Measurements from ENCODE around the gene PKP1. TPM values are rescaled to one million over a fixed set of nuclear protein-coding genes. Genes with fewer than 3 reads are reported as not detected.

The PKP1 gene
- total RNA-seq, 2 experiments from 2014 or later, result not detected

DNA sequence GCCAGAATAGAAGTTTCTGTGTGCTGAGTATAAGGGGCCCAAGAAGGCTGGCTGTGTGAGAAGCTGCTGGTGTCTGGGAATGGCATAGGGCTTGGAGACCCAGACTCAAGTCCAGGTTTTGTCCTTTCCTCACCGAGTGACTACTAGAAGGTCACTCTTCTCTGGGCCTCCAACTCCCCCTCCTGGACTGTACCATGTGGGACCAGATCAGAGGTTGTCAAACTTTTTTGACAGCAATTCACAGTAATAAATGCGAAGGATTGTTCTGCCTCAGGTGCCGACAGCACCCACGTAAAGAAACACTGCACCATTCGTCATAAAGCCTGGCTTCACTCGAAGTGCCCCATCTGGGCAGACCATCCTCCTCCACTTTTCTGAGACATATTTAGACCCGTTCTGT lies 29.0 kb downstream of the PKP1 start:
- Mint-ChIP-seq H3K27me3 (peaks cover 18% of the 10 kb centered on the region), H3K4me1 (no peaks in the 10 kb centered on the region), H3K9me3 (ENCODE audit: low read depth) (no peaks in the 10 kb centered on the region), H3K27ac (no peak overlapping the region), H3K4me3 (no peak overlapping the region), H3K36me3 (ENCODE audit: low read depth) (no peaks in the 10 kb centered on the region)
- DNase-seq (no peak), ATAC-seq (no peak)
- intact Hi-C loops (cut with DNase I, micrococcal nuclease), result no loop called here
- ChIA-PET POLR2A (no interaction called here), CTCF (no interaction called here)

DNA sequence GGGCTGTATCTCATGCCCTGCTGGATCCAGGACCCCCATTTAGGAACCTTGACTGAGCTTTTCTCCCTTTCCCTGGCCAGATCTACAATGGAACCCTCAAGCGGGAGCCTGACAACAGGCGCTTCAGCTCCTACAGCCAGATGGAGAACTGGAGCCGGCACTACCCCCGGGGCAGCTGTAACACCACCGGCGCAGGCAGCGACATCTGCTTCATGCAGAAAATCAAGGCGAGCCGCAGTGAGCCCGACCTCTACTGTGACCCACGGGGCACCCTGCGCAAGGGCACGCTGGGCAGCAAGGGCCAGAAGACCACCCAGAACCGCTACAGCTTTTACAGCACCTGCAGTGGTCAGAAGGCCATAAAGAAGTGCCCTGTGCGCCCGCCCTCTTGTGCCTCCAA lies 29.8 kb downstream of the PKP1 start:
- CTCF ChIA-PET, result no interaction called here

DNA sequence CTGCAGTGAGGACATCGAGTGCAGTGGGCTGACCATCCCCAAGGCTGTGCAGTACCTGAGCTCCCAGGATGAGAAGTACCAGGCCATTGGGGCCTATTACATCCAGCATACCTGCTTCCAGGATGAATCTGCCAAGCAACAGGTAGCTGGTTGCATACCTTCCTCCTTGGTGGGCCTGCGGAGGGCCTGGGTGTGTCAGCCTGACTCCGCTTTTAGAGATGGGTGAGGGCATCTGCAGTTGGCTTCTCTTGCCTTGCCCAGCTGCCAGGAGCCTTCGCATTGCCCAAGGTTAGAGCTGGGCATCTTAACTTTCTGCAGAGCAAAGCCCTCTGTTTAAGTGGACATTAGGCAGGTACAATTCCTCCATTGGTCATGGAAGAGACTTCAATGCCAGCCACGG lies 33.2 kb downstream of the PKP1 start:
- intact Hi-C loops (cut with DNase I, micrococcal nuclease), result no loop called here
- ChIA-PET CTCF (interaction anchor here (0.6 to 0.7 kb wide), 2 partner anchors 43 to 89 kb away, joined by 3 read pairs; no protein-coding TSS in a partner anchor), POLR2A (no interaction called here)
- no peaks in the 10 kb centered on the region for H3K36me3 Mint-ChIP-seq (ENCODE audit: low read depth)
- no peaks in the 10 kb centered on the region for H3K9me3 Mint-ChIP-seq (ENCODE audit: low read depth)
- H3K4me1 Mint-ChIP-seq, result no peaks in the 10 kb centered on the region
- no peak overlapping the region for H3K27ac Mint-ChIP-seq
- no peak for ATAC-seq
- peaks cover 3% of the 10 kb centered on the region for H3K27me3 Mint-ChIP-seq
- no peak for DNase-seq
- H3K4me3 Mint-ChIP-seq, result no peak overlapping the region

More for the DNA sequence above, 29.8 kb downstream of the PKP1 start:
- no peak for ATAC-seq
- H3K4me3 Mint-ChIP-seq, result no peak overlapping the region
- peaks cover 17% of the 10 kb centered on the region for H3K27me3 Mint-ChIP-seq
- no peak overlapping the region for H3K27ac Mint-ChIP-seq
- H3K4me1 Mint-ChIP-seq, result no peaks in the 10 kb centered on the region
- no peaks in the 10 kb centered on the region for H3K9me3 Mint-ChIP-seq (ENCODE audit: low read depth)
- H3K36me3 Mint-ChIP-seq (ENCODE audit: low read depth), result no peaks in the 10 kb centered on the region
- DNase-seq, result no peak
- POLR2A ChIA-PET, result no interaction called here
- intact Hi-C loops (cut with DNase I, micrococcal nuclease), result no loop called here

DNA sequence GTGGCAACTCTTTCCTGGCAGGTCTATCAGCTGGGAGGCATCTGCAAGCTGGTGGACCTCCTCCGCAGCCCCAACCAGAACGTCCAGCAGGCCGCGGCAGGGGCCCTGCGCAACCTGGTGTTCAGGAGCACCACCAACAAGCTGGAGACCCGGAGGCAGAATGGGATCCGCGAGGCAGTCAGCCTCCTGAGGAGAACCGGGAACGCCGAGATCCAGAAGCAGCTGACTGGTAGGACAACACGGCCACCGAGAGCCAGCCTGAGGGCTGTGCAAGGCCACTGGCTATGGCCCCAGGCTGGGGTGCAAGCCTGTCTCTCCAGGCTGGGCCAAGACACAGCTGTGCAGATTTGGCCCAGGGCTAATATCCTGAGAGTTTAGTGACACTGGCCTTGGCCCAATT lies 34.2 kb downstream of the PKP1 start:
- POLR2A ChIA-PET, result no interaction called here
- CTCF ChIA-PET, result interaction anchor here (0.7 to 1.1 kb wide), 3 partner anchors 37 to 93 kb away, joined by 3 to 5 read pairs (median 3); no protein-coding TSS in a partner anchor
- Mint-ChIP-seq H3K9me3 (ENCODE audit: low read depth) (no peaks in the 10 kb centered on the region), H3K36me3 (ENCODE audit: low read depth) (no peaks in the 10 kb centered on the region), H3K27me3 (peaks cover 3% of the 10 kb centered on the region), H3K27ac (no peak overlapping the region), H3K4me1 (no peaks in the 10 kb centered on the region), H3K4me3 (no peak overlapping the region)
- DNase-seq (no peak), ATAC-seq (no peak)
- intact Hi-C loops (cut with DNase I, micrococcal nuclease), result no loop called here

DNA sequence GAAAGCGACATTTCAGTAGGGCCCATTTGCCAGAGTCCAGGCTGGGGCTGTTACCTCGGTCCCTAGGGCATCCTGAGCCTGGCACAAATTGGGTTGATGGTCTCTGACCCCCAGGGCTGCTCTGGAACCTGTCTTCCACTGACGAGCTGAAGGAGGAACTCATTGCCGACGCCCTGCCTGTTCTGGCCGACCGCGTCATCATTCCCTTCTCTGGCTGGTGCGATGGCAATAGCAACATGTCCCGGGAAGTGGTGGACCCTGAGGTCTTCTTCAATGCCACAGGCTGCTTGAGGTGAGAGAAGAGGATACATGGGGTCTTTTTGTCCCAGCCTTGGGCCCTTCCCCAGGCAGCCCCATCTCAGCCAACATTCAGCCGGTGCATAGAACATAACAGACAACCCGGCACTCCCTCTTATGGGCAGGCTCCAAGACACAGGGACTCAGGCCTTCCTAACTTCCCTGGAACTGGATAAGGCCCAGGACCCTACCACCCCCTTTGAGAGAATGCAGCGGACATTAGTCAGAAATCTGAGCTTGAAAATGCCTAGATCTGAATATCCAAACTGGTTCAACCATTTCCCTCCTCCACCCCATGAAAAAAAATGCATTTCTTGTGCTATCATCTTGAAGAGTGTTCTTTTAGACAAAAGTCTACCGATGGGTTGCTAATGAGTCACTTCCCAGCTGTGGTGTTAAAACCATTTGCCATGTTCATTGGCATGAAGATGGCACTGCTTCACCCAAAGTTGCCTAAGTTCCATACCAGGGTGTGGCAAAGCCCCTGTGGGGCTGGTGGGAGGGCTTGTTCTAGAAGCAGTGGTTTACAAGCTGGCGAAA lies 35.4 kb downstream of the PKP1 start:
- no peak for ATAC-seq
- Mint-ChIP-seq H3K4me3 (no peak overlapping the region), H3K9me3 (ENCODE audit: low read depth) (no peaks in the 10 kb centered on the region), H3K27ac (no peak overlapping the region), H3K36me3 (ENCODE audit: low read depth) (no peaks in the 10 kb centered on the region), H3K27me3 (peaks cover 3% of the 10 kb centered on the region), H3K4me1 (no peaks in the 10 kb centered on the region)
- POLR2A ChIA-PET, result no interaction called here
- CTCF ChIA-PET, result interaction anchor here (1.1 kb wide), 1 partner anchor 36 kb away, joined by 5 read pairs; no protein-coding TSS in a partner anchor
- intact Hi-C loops (cut with DNase I, micrococcal nuclease), result no loop called here
- DNase-seq, result no peak

DNA sequence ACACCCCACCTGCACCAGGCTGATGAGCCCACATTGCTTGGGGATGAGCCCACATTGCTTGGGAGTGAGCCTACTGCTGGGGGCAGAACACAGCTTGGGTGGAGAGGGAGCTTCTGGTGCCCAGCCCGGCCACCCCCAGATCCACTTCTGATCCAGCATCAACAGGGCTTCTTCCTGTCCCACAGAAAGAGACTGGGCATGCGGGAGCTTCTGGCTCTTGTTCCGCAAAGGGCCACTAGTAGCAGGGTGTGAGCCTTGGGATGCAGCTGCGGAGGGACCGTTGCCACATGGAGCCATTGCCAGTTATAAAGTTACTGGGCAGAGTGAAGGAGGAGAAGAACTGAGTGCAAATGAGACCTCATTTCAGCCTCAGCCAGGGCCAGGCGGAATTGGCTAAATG lies 36.3 kb downstream of the PKP1 start:
- Mint-ChIP-seq H3K4me1 (no peaks in the 10 kb centered on the region), H3K27me3 (peaks cover 3% of the 10 kb centered on the region), H3K4me3 (no peak overlapping the region), H3K27ac (no peak overlapping the region), H3K9me3 (ENCODE audit: low read depth) (no peaks in the 10 kb centered on the region), H3K36me3 (ENCODE audit: low read depth) (no peaks in the 10 kb centered on the region)
- DNase-seq, result no peak
- CTCF ChIA-PET, result interaction anchor here (0.6 kb wide), 1 partner anchor 31 kb away, joined by 3 read pairs; no protein-coding TSS in a partner anchor
- ATAC-seq, result no peak
- POLR2A ChIA-PET, result no interaction called here
- intact Hi-C loops (cut with DNase I, micrococcal nuclease), result no loop called here

DNA sequence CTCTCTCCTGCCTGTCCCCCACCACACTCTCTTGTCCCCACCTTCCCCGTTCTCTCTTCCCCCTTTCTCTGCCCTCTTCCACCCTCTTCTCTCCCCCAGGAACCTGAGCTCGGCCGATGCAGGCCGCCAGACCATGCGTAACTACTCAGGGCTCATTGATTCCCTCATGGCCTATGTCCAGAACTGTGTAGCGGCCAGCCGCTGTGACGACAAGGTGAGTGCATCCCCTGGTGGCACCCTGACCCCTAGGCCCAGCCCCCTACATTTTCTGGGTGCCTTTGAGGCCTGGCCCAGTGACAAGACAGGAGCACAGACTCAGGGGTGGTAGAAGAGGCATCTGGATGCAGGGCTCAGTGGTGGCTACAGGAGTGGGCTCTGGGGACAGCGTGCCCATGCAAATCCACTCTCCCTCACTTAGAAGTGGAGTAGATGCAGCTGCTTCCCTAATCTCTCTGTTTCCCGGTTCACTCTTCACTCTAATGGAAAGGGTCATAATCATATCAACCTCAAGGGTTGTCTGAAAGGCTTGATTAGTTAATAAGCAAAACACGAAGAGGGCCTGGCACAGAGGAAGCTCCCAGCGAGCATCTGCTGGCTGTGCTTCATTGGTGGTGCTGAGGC lies 37.0 kb downstream of the PKP1 start:
- no peaks in the 10 kb centered on the region for H3K9me3 Mint-ChIP-seq (ENCODE audit: low read depth)
- no peaks in the 10 kb centered on the region for H3K4me1 Mint-ChIP-seq
- no peak overlapping the region for H3K27ac Mint-ChIP-seq
- H3K36me3 Mint-ChIP-seq (ENCODE audit: low read depth), result no peaks in the 10 kb centered on the region
- ChIA-PET CTCF (interaction anchor here (0.6 kb wide), 1 partner anchor 30 kb away, joined by 3 read pairs; no protein-coding TSS in a partner anchor), POLR2A (no interaction called here)
- ATAC-seq (no peak), DNase-seq (no peak)
- intact Hi-C loops (cut with DNase I, micrococcal nuclease), result no loop called here
- peaks cover 3% of the 10 kb centered on the region for H3K27me3 Mint-ChIP-seq
- no peak overlapping the region for H3K4me3 Mint-ChIP-seq

DNA sequence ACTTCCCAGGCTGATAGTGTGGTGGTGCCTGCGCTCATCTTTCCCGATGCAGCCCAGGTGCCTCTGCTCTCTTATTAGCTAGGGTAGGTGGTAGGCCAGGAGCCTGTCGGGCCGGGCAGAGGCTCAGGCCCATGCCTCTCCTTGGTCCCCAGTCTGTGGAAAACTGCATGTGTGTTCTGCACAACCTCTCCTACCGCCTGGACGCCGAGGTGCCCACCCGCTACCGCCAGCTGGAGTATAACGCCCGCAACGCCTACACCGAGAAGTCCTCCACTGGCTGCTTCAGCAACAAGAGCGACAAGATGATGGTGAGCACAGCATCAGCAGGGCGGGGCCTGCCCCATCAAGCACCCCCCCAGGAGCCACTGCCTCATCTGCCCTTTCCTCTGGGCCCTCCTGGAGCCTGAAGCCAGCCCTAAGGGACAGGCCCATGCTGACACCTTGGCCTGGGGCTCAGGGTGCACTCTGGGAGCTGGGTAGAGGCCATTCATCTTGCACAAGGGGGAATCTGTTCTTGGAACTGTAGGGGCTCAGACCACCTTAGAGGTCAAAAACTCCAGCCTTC lies 38.6 kb downstream of the PKP1 start:
- Mint-ChIP-seq H3K4me3 (no peak overlapping the region), H3K27ac (no peak overlapping the region), H3K27me3 (no peaks in the 10 kb centered on the region), H3K9me3 (ENCODE audit: low read depth) (no peaks in the 10 kb centered on the region), H3K4me1 (no peaks in the 10 kb centered on the region), H3K36me3 (ENCODE audit: low read depth) (no peaks in the 10 kb centered on the region)
- intact Hi-C loops (cut with DNase I, micrococcal nuclease), result no loop called here
- ATAC-seq (no peak), DNase-seq (no peak)
- ChIA-PET POLR2A (no interaction called here), CTCF (interaction anchor here (0.7 kb wide), 1 partner anchor 959 kb away, joined by 3 read pairs; no protein-coding TSS in a partner anchor)

DNA sequence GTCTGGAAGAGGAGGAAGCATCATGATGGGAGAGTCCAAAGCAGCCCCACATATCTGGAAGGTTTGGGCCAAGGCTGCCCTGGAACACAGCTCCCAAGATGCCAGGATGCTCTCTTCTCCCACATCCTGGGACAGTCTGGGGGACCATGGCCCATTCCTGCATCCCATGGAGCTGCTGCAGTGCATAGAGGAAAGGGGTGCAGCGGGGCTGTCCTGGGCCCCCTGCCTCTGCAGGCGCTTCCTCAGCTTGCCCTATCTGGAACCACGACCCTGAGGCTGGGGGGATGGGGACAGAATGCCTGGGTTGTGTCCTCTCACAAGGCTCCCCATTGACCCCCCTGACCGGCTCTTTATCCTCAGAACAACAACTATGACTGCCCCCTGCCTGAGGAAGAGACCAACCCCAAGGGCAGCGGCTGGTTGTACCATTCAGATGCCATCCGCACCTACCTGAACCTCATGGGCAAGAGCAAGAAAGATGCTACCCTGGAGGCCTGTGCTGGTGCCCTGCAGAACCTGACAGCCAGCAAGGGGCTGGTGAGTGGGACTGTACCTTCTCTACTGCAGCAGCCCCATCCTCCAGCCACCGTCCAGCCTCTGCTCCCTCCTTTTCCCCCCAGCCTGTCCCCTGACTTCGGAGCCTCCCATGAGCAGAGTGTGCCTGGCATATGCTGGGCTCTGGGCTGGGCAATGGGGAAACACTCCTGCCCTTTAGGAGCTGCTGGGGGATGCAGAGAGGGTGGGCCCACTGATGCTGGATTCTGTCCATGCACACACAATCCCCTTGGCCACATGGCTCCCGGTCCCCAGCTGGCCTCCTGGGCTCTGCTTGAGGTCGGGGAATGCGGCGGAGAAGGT lies 39.6 kb downstream of the PKP1 start:
- Mint-ChIP-seq H3K27ac (no peak overlapping the region), H3K27me3 (no peaks in the 10 kb centered on the region), H3K4me3 (no peak overlapping the region), H3K9me3 (ENCODE audit: low read depth) (no peaks in the 10 kb centered on the region), H3K36me3 (ENCODE audit: low read depth) (no peaks in the 10 kb centered on the region), H3K4me1 (no peaks in the 10 kb centered on the region)
- intact Hi-C loops (cut with DNase I, micrococcal nuclease), result no loop called here
- ChIA-PET CTCF (no interaction called here), POLR2A (no interaction called here)
- DNase-seq, result no peak
- no peak for ATAC-seq

DNA sequence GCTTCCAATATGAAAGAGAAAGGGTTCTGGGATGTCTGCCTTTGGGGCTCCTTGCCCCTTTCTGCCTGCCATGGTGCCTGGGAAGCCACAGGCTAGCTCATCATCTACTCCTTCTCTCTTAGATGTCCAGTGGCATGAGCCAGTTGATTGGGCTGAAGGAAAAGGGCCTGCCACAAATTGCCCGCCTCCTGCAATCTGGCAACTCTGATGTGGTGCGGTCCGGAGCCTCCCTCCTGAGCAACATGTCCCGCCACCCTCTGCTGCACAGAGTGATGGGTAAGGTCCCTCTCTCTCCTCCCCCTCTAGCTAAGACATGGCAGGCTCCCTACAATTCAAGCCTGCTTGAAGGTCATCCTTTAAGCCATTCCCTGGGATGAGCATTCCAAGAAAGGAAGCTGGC lies 41.0 kb downstream of the PKP1 start:
- ChIA-PET CTCF (no interaction called here), POLR2A (no interaction called here)
- no peaks in the 10 kb centered on the region for H3K4me1 Mint-ChIP-seq
- H3K36me3 Mint-ChIP-seq (ENCODE audit: low read depth), result no peaks in the 10 kb centered on the region
- DNase-seq, result no peak
- intact Hi-C loops (cut with DNase I, micrococcal nuclease), result no loop called here
- no peak for ATAC-seq
- H3K4me3 Mint-ChIP-seq, result no peak overlapping the region
- no peak overlapping the region for H3K27ac Mint-ChIP-seq
- no peaks in the 10 kb centered on the region for H3K27me3 Mint-ChIP-seq
- H3K9me3 Mint-ChIP-seq (ENCODE audit: low read depth), result no peaks in the 10 kb centered on the region

DNA sequence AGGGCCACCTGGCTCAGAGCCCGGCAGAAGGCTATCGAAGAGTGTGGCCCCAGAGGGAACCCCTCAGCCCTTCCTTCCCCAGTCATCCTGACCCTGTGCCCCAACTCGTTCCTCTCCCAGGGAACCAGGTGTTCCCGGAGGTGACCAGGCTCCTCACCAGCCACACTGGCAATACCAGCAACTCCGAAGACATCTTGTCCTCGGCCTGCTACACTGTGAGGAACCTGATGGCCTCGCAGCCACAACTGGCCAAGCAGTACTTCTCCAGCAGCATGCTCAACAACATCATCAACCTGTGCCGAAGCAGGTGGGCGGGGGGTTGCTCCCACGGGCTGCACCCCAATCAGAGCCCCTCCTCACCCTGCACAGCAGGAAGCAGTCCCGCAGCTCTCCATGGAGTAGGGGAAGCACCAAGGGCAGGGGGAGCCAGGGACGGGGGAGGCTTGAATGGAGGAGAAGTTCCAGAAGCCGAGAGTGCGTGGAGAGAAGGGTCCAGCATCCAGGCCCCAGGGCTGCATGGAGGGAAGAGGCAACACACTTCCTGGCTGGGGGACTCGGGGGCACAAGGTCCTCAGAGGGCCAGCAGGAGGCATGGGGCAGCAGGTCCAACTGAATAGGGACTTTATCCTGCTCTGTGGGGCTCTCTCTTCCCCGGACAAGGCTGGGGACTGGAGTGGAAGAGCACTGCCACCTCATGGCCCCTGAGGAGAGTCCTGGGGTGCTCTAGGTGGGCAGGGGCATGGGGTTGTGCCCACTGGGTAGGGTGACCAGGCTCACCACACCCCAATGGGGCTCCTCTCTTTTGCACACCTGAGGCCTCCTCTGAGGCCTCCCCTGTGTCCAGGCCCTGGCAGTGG lies 41.7 kb downstream of the PKP1 start:
- ChIA-PET POLR2A (no interaction called here), CTCF (no interaction called here)
- intact Hi-C loops (cut with DNase I, micrococcal nuclease), result no loop called here

More for the DNA sequence above, 41.7 kb downstream of the PKP1 start:
- DNase-seq, result no peak
- Mint-ChIP-seq H3K36me3 (ENCODE audit: low read depth) (no peaks in the 10 kb centered on the region), H3K27me3 (no peaks in the 10 kb centered on the region), H3K27ac (no peak overlapping the region), H3K4me3 (no peak overlapping the region), H3K4me1 (no peaks in the 10 kb centered on the region), H3K9me3 (ENCODE audit: low read depth) (no peaks in the 10 kb centered on the region)
- ATAC-seq, result no peak
